Activated CD4-positive, alpha-beta T cell treated with anti-CD3 and anti-CD28 coated beads, Interleukin-10, Interleukin-2, amounts not matched to agents 100 ng/mL and 50 ng/mL, durations not matched to agents 16 hours and 8 hours (primary cell): ENCODE results near the gene SPON2.

Experiments used
- DNase-seq: peaks from one replicate; pipeline ENCODE4 v3.0.0-alpha.2; 2020

SPON2 gene

DNA sequence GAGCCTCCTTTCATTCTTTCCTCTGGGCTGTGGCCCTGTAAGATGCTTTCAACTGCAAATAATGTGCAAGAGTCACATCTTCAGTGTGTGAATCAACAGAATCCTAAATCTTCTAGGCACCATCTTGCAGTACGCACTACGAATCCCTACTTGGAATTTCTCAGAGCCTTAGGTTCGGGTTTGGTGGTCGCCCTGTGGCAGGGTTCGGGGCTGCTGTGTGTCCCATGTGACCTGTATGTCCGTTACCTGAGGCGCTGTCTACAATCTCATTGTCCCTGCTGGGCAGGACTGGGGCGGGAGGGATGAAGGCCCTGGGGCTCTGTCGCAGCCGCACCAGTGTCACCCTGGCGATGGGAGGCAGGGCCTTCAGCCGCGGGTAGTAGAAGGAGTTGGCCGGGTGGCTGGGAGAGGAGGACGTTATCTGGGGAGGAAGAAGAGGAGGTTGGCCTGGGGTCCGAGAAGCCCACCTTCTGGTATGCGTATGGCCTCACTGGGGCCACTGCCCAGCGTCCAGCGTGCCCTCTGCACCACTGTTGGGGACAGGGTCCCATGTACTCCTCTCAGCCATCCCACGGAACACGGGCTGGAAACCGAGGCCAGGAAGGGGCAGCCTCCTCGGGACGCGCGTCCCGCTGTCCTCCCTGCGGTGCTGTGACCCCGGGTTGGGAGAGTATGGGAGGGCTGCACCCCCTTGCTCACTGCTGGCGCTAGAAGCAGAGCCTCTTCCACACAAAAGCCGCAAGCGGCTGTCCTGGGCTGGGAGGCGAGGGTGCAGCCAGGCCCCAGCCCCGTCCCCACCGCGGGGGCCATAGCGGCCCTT, 2.0 kb downstream of the SPON2 start:
- DNase-seq = no peak

DNA sequence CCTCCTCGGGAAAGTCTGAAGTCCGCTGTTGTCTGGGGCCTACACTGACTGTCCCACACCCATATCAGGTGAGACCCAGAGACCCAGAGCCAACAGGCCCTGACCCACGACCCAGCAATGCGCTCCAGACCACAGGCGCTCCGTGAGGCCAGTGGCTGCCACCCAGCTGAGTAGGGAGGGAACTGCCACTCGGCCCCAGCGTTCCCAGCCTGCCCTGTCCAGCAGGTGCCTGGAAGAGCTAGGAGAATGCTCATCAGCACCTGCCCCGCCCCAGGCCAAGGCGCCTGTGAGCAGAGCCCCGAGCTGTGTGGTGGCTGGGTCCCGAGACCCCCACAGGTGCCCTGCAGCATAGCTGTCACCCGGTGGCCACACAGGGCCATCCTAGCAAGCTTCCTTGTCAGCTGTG, 2.7 kb downstream of the SPON2 start:
- no peak for DNase-seq

DNA sequence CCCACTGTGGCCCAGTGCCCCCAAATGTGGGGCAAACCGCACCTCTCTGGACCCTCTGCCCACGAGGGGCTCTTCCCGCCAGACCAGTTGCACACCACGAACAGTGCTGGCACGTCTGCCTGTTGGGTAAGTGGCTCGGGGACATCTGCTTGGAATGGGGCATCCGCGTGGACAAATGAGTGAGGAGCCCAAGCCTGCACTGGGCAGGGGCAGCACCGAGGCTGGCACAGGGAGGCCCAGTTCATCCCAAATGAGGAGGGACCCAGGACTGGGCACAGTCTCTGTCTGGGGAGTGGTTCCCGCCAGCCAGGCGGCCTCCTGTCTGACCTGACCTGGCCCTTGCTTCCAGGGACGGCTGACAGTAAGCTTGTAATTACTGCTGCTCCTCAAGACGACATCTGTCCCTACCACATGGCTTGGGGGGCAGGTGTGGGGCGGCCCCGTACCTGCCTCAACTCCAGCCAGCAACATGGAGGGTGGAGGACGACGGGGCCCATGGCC, 3.2 kb downstream of the SPON2 start:
- DNase-seq = no peak

- no peak for DNase-seq
These were observed 3.9 kb downstream of the SPON2 start for GRCh38 chr4:1168191-1169101.

DNA sequence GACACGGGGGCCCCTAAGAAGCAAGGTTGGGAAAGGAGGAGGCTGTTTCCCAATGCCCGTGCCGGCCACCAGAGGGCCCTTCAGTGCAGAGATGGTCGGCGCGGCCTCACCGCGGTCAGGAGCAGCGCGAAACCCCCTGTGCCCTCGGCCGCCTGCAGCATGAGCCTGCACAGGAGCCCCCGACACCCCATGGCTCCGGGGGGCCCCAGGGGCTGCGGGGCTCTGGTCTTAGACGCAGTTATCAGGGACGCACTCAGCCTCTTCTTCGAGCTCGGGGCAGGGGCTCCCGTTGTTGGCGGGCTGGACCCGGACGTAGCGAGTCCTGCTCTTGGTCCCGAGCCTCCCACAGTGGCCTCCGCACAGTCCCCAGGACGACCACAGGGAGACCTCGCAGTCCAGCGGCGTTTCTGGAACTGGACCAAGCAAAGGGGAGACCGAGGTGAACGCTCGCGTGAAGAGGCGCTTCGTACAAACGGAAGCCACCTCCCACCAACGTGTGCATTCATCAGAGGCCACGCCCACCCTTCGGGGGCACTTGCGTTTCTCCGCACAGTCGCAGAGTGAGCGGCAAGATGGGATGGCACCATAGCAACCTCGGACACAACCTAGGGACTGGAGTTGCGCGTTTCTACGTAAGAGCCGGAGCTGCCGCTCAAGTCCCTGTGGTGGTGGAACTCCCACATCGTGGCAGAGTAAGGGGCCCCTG, 5.0 kb downstream of the SPON2 start:
- peak; percentile 93 for DNase-seq

DNA sequence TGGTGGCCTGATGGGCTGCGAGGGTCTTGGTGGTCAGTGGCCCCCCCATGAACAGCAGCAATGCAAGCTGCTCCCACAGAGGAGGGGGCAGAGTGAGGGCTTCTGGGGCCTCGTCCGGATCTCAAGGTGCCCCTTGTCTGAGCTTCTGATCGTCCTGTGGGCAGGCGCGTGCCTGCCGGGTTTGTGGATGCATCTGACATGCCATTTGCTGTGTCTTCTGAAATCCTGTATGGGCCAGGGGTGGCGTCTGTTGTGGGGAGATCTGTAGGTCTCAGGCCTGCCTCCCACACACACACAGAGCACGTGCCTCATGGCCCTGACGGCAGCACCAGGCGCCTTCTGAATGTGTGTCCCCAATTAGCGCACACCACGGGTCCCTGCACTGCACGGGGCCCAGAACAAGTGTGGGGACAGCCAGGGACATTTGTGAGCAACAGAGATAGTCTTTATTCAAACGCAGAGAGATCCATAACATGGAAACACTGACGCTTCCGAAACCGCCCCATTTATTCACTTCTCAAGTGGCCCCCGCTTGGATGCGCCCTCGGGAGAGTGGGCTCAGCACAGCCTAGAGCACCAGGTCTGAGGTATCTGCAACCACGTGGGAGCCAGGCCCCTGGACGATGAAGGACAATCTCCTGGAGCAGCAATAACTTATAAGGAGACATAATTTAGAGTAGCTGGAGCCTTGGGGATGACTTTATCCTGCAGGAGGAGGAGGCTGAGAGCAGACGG, 5.7 kb downstream of the SPON2 start:
- DNase-seq = no peak

GRCh38 chr4:1164956-1165545, 7.3 kb downstream of the SPON2 start:
- DNase-seq = no peak

- no peak for DNase-seq
These were observed 7.9 kb downstream of the SPON2 start for GRCh38 chr4:1164444-1164843.

GRCh38 chr4:1164040-1164439, 8.3 kb downstream of the SPON2 start:
- DNase-seq = no peak

GRCh38 chr4:1160351-1160750, 12.0 kb downstream of the SPON2 start:
- DNase-seq = no peak

GRCh38 chr4:1156069-1156468, 16.3 kb downstream of the SPON2 start:
- no peak for DNase-seq

GRCh38 chr4:1155314-1155713, 17.1 kb downstream of the SPON2 start:
- no peak for DNase-seq

GRCh38 chr4:1154523-1155182, 17.7 kb downstream of the SPON2 start:
- DNase-seq = no peak

DNA sequence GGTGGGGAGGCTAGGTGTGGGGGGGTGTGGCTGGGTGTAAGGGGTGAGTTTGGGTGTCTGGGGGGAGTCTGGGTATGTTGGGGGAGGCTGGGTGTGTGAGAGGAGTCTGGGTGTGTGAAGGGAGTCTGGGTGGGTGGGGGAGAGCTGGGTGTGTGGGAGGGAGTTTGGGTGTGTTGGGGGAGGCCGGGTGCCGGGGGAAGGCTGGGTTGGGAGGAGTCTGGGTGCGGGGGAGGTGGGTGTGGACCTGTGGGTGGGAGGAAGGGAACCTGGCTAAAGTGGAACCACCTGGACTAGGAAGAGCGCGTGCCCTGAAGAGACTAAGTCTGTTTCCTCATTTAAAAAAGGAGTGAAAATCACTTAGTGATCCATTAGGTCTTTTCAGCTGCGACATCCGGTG, 18.3 kb downstream of the SPON2 start:
- no peak for DNase-seq

DNA sequence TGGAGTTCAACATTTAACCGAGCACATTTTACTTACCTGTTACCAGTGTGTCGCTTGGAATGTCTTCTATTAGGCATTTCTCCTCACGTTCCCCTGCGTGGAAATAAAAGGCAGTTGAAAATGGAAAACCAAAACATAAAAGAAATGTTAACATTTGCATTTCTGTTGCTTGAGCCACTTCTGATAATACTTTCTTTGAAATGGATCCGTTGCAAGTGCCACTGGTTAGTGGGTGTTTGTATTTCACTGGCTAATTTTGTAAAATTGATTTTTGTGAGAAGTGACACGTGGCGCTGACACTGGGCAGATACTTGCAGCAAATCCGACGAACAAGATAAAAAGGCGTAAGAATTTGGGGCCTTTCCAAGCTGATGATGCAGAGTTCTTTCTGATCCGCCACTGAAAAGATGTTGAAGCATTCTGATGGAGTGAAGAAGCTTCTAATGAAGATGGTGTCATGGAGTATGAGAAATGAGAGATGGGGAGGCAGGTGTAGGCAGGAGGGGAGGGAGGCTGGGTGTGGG, 18.8 kb downstream of the SPON2 start:
- no peak for DNase-seq

DNA sequence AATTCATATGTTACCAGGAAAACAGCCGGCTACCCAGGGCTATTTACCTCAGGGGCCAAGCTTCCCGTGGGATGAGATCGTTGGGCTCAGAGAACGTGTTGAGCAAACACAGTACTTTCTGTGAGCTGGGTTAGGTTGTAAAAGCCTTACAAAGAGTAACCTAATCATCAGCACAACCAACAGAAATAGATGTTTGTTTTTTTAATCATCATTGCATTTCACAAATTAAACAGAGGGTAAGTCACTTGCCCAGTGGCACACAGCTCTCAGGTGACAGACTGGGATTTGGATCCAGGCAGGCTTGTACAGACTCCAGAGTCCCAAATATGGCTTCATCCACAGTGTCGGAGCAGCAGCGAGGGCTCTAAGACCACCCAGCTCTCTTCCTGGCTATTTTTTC, 20.1 kb downstream of the SPON2 start:
- no peak for DNase-seq

DNA sequence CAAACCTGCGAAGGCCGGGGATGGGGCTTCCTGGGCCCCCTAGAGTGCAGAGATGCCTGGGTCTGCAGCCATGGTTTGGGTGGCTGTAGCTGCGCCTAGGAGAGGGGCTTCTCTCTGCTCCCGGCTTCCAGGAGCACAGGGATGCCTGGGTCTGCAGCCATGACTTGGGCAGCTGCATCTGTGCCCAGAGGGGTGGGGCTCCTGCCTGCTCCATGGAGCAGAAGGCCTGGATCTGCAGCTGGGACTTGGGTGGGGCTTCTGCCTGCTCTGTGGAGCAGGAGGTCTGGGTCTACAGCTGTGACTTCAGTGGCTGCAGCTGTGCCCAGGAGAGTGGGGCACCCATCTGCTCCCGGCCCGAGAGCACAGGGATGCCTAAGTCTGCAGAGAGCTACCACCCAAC, 20.8 kb downstream of the SPON2 start:
- DNase-seq = no peak

- no peak for DNase-seq
These were observed 21.5 kb downstream of the SPON2 start for GRCh38 chr4:1150875-1151274.

GRCh38 chr4:1139860-1140259, 32.5 kb downstream of the SPON2 start:
- no peak for DNase-seq

DNA sequence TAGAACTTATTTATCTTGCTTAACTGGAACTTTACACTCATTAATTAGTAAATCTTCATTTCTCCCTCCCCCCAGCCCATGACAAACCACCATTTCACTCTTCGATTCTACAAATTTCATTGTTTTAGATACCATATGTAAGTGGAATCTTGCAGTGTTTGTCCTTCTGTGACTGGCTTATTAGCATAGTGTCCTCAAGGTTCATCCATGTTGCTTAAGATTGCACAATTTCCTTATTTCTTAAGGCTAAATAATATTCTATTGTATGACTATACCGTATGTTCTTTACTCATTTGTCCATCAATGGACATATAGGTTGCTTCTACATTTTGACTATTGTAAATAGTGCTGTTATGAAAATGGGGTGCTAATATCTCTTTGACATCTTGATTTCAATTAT, 34.5 kb downstream of the SPON2 start:
- no peak for DNase-seq

DNA sequence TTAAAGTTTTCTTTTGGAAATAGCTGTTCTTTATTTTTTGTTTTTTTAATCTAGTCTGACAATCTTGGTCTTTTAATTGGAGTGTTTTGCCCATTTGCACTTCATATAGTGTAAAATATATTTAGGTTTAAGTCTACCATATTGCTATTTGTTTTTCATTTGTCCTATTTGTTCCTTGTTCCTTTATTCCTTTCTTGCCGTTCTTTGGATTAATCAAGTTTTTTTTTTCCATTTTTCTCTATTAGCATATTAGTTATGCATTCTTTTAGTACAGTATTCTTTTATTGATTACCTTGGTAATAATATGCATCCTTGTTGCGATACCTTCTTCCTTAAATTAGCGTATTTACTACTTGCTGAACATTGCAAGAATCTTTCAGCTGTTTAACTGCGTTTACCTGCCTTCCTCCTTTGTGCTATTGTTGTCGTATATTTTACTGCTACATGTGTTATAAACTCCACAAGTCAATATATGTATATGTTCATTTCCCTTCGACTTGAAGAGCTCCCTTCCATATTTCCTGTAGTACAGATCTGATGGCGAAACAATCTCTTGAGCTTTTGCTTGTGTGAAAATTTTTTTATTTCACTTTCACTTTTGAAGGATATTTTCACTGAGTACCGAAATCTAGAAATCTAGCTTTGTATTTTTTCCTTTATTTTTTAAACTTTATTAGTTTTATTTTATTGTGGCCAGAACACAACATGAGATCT, 35.2 kb downstream of the SPON2 start:
- DNase-seq = peak; percentile 29
